ENCODE results near the gene KLHL18. TPM values are rescaled to one million over a fixed set of nuclear protein-coding genes. Genes with fewer than 3 reads are reported as not detected.
"Not testable (repeated sequence)": the region's sequence is repeated elsewhere in the genome, so short reads cannot be mapped to it uniquely, and the experiment has no call there.

Gene KLHL18
- total and polyA plus RNA-seq, 9 donors = 10.6 to 17.3 (median 14.2) TPM

DNA sequence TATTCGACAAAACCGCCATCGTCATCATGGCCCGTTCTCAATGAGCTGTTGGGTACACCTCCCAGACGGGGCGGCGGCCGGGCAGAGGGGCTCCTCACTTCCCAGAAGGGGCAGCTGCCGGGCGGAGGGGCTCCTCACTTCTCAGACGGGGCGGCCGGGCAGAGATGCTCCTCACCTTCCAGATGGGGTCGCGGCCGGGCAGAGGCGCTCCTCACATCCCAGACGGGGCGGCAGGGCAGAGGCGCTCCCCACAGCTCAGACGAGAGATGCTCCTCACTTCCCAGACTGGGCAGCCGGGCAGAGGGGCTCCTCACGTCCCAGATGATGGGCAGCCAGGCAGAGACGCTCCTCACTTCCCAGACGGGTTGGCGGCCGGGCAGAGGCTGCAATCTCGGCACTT, 26.5 kb downstream of the KLHL18 start:
- not testable (repeated sequence) for H3K36me3 ChIP-seq (ENCODE audit: control insufficient read depth, insufficient read depth, low read length); H3K4me3 ChIP-seq (ENCODE audit: low read length); DNase-seq; H3K27ac ChIP-seq (ENCODE audit: low read length); H3K9me3 ChIP-seq (replicated peaks; ENCODE audit: control insufficient read depth, low read depth, low read length); H3K27me3 ChIP-seq (ENCODE audit: control insufficient read depth, insufficient read depth, low read length); H3K4me1 ChIP-seq (ENCODE audit: control insufficient read depth, insufficient read depth, low read length)
- 98% methylated on average over 19 of the region's 28 CpGs for WGBS (ENCODE audit: insufficient coverage)

DNA sequence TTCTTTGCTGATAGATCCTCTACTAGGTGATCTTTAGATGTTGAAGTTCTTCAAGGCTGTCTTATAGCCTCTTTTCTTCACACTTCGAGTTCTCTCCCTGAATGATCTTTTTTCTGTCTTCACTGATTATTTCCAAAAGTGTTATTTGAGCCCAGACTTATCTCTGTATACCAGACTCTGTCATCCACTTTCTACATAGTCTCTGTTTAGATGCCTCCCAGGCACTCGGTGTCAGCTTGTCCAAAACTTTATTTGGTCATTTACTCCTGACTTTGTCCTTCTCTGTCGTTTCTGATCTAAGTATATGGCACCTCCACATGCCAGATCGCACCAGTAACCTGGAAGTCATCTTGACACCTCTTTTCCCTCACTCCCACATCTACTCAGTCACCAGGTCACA, 27.6 kb downstream of the KLHL18 start:
- H3K9me3 ChIP-seq (replicated peaks; ENCODE audit: control insufficient read depth, low read depth, low read length) = no peaks in the 10 kb centered on the region
- no peak for DNase-seq
- H3K27ac ChIP-seq (ENCODE audit: low read length) = no peak overlapping the region
- H3K4me3 ChIP-seq (ENCODE audit: low read length) = no peak overlapping the region
- H3K36me3 ChIP-seq (ENCODE audit: control insufficient read depth, insufficient read depth, low read length) = no peaks in the 10 kb centered on the region
- no peaks in the 10 kb centered on the region for H3K4me1 ChIP-seq (ENCODE audit: control insufficient read depth, insufficient read depth, low read length)
- H3K27me3 ChIP-seq (ENCODE audit: control insufficient read depth, insufficient read depth, low read length) = no peaks in the 10 kb centered on the region
- 87% methylated on average over 3 of the region's 4 CpGs for WGBS (ENCODE audit: insufficient coverage)

DNA sequence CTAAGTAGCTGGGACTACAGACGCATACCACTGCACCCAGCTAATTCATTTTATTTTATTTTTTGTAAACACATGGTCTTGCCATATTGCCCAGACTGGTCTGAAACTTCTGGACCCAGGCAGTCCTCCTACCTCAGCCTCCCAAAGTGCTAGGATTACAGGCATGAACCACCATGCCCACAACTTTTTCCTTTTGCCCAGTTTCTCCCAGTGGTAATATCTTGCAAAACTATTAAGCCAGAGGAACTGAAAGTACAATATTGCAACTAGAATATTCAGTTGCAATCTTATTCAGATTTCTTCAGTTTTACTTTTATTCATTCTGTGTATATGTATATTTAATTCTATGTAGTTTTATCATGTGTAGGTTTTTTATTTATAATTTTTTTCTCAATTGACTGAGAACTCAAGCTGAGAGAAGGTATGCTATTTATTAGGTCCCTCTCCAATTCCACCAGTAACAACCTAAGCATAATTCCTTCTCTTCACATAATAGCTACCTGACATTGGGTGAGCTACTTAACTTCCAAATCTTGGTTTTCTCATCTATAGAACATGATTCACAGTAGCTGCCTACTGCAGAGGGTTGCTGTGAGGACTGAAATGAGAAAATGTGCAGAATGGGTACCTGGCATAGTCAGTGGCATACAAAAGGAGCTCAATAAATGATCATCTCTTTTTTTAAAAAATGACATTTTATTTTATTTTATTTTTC, 30.8 kb downstream of the KLHL18 start:
- H3K27ac ChIP-seq (ENCODE audit: low read length) = no peak overlapping the region
- no peak overlapping the region for H3K4me3 ChIP-seq (ENCODE audit: low read length)
- no peak for DNase-seq
- no peaks in the 10 kb centered on the region for H3K36me3 ChIP-seq (ENCODE audit: control insufficient read depth, insufficient read depth, low read length)
- 100% methylated on average over 1 of the region's 1 CpG for WGBS (ENCODE audit: insufficient coverage)
- H3K27me3 ChIP-seq (ENCODE audit: control insufficient read depth, insufficient read depth, low read length) = no peaks in the 10 kb centered on the region
- H3K9me3 ChIP-seq (replicated peaks; ENCODE audit: control insufficient read depth, low read depth, low read length) = no peaks in the 10 kb centered on the region
- no peaks in the 10 kb centered on the region for H3K4me1 ChIP-seq (ENCODE audit: control insufficient read depth, insufficient read depth, low read length)

DNA sequence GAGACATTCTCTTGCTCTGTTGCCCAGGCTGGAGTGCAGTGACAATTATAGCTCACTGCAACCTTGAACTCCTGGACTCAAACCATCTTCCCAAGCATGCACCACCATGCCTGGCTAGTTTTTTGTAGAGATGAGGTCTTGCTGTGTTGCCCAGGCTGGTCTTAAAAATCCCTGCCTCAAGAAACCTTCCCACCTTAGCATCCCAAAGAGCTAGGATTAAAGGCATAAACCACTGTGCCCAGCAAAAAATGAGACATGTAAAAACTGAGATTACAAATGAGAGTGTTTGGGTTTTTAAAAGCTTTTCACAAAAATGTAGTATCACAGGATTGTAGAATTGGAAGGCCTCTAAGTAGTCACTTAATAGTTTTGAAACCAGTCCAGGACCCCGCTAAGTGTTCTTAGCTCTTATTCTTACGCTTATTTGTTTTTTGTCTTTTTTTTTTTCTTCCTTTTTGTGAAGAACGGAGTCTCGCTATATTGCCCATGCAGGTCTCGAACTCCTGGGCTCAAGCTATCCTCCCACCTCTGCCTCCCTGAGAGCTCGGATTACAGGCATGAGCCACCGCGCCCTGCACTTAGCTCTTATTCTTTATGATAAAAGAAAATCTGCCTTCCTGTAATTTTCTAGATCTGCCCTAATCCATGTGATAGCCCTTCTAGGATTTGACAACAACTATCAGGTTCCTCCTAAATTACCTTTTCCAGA, 31.5 kb downstream of the KLHL18 start:
- Histone ChIP-seq H3K27ac (ENCODE audit: low read length) (no peak overlapping the region), H3K27me3 (ENCODE audit: control insufficient read depth, insufficient read depth, low read length) (no peaks in the 10 kb centered on the region), H3K4me1 (ENCODE audit: control insufficient read depth, insufficient read depth, low read length) (no peaks in the 10 kb centered on the region), H3K4me3 (ENCODE audit: low read length) (no peak overlapping the region), H3K36me3 (ENCODE audit: control insufficient read depth, insufficient read depth, low read length) (no peaks in the 10 kb centered on the region), H3K9me3 (replicated peaks; ENCODE audit: control insufficient read depth, low read depth, low read length) (no peaks in the 10 kb centered on the region)
- 100% methylated on average over 4 of the region's 8 CpGs for WGBS (ENCODE audit: insufficient coverage)
- DNase-seq = peak; percentile 23

DNA sequence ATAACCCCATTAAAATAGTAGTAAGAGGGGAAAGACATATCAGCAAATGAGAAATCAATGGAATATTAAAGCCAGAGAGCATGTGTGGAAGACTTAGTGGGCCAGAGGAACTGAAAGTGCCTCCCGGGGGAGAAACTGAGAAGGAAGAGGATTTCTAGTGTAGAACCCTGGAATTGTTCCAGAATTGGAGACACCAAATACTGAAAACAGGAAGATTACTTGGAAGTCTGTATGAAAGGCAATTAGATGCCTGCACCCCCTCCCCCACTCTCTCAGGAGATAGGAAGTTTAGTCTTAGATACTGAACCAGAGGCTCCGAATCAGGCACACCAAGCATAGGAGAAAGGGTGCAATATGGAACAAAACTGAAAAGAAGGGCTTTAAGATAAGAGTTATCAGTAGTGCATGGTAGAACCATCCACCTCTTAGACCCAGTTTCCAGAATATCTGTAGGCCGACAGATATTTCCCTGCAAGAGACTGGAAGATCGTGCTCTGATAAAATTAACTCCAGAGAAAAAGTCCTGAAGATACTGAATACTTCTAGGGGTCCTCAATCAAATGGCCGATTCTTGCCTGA, 32.4 kb downstream of the KLHL18 start:
- Histone ChIP-seq H3K4me1 (ENCODE audit: control insufficient read depth, insufficient read depth, low read length) (no peaks in the 10 kb centered on the region), H3K27ac (ENCODE audit: low read length) (no peak overlapping the region), H3K4me3 (ENCODE audit: low read length) (no peak overlapping the region), H3K27me3 (ENCODE audit: control insufficient read depth, insufficient read depth, low read length) (no peaks in the 10 kb centered on the region), H3K36me3 (ENCODE audit: control insufficient read depth, insufficient read depth, low read length) (peaks cover 2% of the 10 kb centered on the region), H3K9me3 (replicated peaks; ENCODE audit: control insufficient read depth, low read depth, low read length) (no peaks in the 10 kb centered on the region)
- 43% methylated on average over 1 of the region's 5 CpGs for WGBS (ENCODE audit: insufficient coverage)
- peak; percentile 87 for DNase-seq

DNA sequence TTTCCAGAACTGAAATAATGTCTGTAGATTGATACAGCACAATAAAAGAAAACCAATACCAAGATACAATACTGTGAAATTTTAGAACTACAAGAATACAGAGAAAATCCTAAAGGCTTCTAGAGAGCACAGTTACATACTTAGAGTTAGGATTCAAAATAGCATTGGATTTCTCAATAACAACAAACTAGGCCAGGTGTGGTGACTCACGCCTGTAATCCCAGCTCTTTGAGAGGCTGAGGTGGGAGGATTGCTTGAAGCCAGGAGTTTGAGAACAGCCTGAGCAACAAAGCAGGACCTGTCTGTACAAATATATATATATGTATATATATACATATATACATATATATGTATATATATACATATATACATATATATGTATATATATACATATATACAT, 33.4 kb downstream of the KLHL18 start:
- H3K9me3 ChIP-seq (replicated peaks; ENCODE audit: control insufficient read depth, low read depth, low read length); H3K27me3 ChIP-seq (ENCODE audit: control insufficient read depth, insufficient read depth, low read length); H3K27ac ChIP-seq (ENCODE audit: low read length); DNase-seq; H3K4me1 ChIP-seq (ENCODE audit: control insufficient read depth, insufficient read depth, low read length); H3K4me3 ChIP-seq (ENCODE audit: low read length): not testable (repeated sequence)
- H3K36me3 ChIP-seq (ENCODE audit: control insufficient read depth, insufficient read depth, low read length) = peaks cover 12% of the 10 kb centered on the region
- whole genome bisulfite sequencing (ENCODE audit: insufficient coverage) = no CpG with 5 or more reads among the region's 1 CpG

DNA sequence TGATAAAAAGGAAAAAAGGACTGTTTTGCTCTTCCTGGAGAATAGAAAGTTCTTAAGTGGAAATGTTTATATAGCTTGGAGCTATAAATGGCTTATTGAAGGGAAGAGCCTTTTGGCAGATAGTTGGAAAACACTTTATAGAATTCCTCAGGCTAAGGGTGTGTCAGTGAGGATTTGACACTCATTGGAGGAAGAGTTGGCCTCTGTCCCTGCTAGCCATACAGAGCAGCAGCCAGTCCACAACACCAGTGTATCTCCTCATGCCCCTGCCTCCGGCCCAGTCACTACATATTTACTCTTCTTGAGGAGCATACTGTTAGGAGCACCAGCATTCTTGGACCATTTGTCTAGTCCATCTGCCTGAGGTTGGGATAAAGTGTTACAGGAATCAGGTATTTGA, 36.2 kb downstream of the KLHL18 start:
- no peaks in the 10 kb centered on the region for H3K4me1 ChIP-seq (ENCODE audit: control insufficient read depth, insufficient read depth, low read length)
- peak; percentile 36 for DNase-seq
- no peak overlapping the region for H3K27ac ChIP-seq (ENCODE audit: low read length)
- WGBS (ENCODE audit: insufficient coverage) = no CpG with 5 or more reads among the region's 1 CpG
- peaks cover 34% of the 10 kb centered on the region for H3K36me3 ChIP-seq (ENCODE audit: control insufficient read depth, insufficient read depth, low read length)
- H3K27me3 ChIP-seq (ENCODE audit: control insufficient read depth, insufficient read depth, low read length) = no peaks in the 10 kb centered on the region
- no peak overlapping the region for H3K4me3 ChIP-seq (ENCODE audit: low read length)
- no peaks in the 10 kb centered on the region for H3K9me3 ChIP-seq (replicated peaks; ENCODE audit: control insufficient read depth, low read depth, low read length)

DNA sequence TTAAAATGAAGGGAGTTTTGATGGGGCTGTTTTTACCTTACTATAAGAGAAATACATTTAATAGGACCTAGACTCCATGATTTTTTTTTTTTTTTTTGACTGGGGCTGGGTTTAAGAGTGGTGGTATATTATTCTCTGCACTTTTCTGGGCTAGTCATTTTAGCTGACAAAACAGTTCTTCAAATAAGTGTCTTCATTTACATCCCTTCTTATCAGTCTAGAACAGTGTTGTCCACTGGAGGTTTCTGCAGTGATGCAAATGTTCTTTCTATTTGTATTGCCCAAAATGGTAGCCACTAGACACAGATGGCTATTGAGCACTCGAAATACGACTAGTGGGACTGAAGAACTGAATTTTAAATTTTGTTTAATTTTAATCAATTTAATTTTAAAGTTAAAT, 37.2 kb downstream of the KLHL18 start:
- H3K36me3 ChIP-seq (ENCODE audit: control insufficient read depth, insufficient read depth, low read length) = peaks cover 37% of the 10 kb centered on the region
- WGBS (ENCODE audit: insufficient coverage) = no CpG with 5 or more reads among the region's 2 CpGs

DNA sequence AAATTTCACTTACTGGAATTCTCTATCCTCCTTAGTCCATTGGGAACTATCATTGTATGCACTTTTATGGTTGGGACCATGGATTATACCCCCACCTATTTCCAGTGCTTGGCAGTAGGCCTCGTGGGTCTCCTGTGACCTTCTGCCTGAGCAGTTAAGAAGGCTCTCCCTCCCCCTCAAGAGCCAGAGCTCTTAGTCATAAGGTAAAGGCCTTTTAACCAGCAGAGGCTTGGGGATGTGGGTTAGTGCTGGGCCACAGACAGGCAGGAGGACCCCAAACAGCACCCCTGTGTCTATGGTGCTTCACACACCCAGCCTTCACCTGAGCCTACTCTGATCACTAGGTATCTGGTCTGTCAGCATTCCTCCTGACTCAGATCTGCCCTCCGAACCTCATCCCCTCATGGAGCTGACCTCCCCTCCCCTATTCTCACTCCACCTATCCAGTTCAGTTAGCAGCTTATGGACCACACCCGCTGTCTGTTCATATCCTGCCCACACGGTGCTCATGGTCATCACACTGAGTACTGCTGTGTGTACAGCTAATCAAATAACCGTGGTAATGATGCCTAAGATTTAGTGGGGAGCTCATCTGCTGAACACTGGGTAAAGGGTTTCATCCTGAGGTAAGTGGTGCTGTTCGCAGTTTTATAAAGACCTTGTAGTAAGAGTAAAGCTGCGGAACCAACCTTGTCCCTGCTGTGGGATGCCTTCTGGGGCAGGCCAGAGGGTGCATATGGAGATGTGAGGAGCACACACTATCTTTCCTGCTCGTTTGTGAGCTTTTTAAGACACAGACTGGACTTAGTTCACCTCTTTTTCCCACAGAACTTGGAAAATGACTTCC, 40.9 kb downstream of the KLHL18 start:
- no peak for DNase-seq
- H3K4me3 ChIP-seq (ENCODE audit: low read length) = no peak overlapping the region
- no peaks in the 10 kb centered on the region for H3K4me1 ChIP-seq (ENCODE audit: control insufficient read depth, insufficient read depth, low read length)
- no peaks in the 10 kb centered on the region for H3K27me3 ChIP-seq (ENCODE audit: control insufficient read depth, insufficient read depth, low read length)
- 77% methylated on average over 4 of the region's 8 CpGs for WGBS (ENCODE audit: insufficient coverage)
- peaks cover 55% of the 10 kb centered on the region for H3K36me3 ChIP-seq (ENCODE audit: control insufficient read depth, insufficient read depth, low read length)
- no peak overlapping the region for H3K27ac ChIP-seq (ENCODE audit: low read length)
- no peaks in the 10 kb centered on the region for H3K9me3 ChIP-seq (replicated peaks; ENCODE audit: control insufficient read depth, low read depth, low read length)

More for the DNA sequence above, 37.2 kb downstream of the KLHL18 start:
- no peak overlapping the region for H3K27ac ChIP-seq (ENCODE audit: low read length)
- no peaks in the 10 kb centered on the region for H3K4me1 ChIP-seq (ENCODE audit: control insufficient read depth, insufficient read depth, low read length)
- no peaks in the 10 kb centered on the region for H3K27me3 ChIP-seq (ENCODE audit: control insufficient read depth, insufficient read depth, low read length)
- no peaks in the 10 kb centered on the region for H3K9me3 ChIP-seq (replicated peaks; ENCODE audit: control insufficient read depth, low read depth, low read length)
- no peak for DNase-seq
- H3K4me3 ChIP-seq (ENCODE audit: low read length) = no peak overlapping the region

Data from muscle of leg (tissue), 11 donors.